Activated T-helper 1 cell treated with anti-CD3 and anti-CD28 coated beads, Interleukin-2, amount 50 U/mL, for 16 hours (primary cell): ENCODE data around the gene TMEM94.
"Not testable (repeated sequence)": the region's sequence is repeated elsewhere in the genome, so short reads cannot be mapped to it uniquely, and the experiment has no call there.

Source experiments
- DNase-seq, 2 donors: peaks; one replicate each; pipeline ENCODE4 v3.0.0-alpha.2; 2020; ENCODE audit warnings: low read depth in 1 of 2, low spot score in 1 of 2

TMEM94 gene

GRCh38 chr17:75445296-75445695 lies 11.1 kb upstream of the TMEM94 start:
- no peak for DNase-seq

- not testable (repeated sequence) for DNase-seq
Observed at GRCh38 chr17:75445896-75446295, 10.5 kb upstream of the TMEM94 start.

GRCh38 chr17:75447951-75448856 lies 8.2 kb upstream of the TMEM94 start:
- DNase-seq, result no peak

- DNase-seq, result no peak
Observed at GRCh38 chr17:75450270-75450669, 6.2 kb upstream of the TMEM94 start.

- DNase-seq, result no peak
Observed at GRCh38 chr17:75454193-75454592, 2.2 kb upstream of the TMEM94 start.

- not testable (repeated sequence) for DNase-seq
Observed at GRCh38 chr17:75454672-75455071, 1.8 kb upstream of the TMEM94 start.

- no peak for DNase-seq
Observed at GRCh38 chr17:75456039-75456416, 407 bp upstream of the TMEM94 start.

- peak in 1 of 2 donors; percentile 5 for DNase-seq
Observed at GRCh38 chr17:75457047-75457654, 716 bp downstream of the TMEM94 start.

GRCh38 chr17:75459246-75459589 lies 2.8 kb downstream of the TMEM94 start:
- no peak for DNase-seq

- DNase-seq, result no peak
Observed at GRCh38 chr17:75459590-75460267, 3.3 kb downstream of the TMEM94 start.

GRCh38 chr17:75460295-75460694 lies 3.9 kb downstream of the TMEM94 start:
- DNase-seq, result no peak

GRCh38 chr17:75463603-75464002 lies 7.2 kb downstream of the TMEM94 start:
- DNase-seq, result no peak

- DNase-seq, result no peak
Observed at GRCh38 chr17:75465039-75465438, 8.6 kb downstream of the TMEM94 start.

- no peak for DNase-seq
Observed at GRCh38 chr17:75468291-75468754, 11.9 kb downstream of the TMEM94 start.

- DNase-seq, result no peak
Observed at GRCh38 chr17:75468779-75469373, 12.4 kb downstream of the TMEM94 start.

GRCh38 chr17:75471207-75471606 lies 14.8 kb downstream of the TMEM94 start:
- no peak for DNase-seq

- DNase-seq, result no peak
Observed at GRCh38 chr17:75472119-75472518, 15.7 kb downstream of the TMEM94 start.

GRCh38 chr17:75473246-75473645 lies 16.8 kb downstream of the TMEM94 start:
- DNase-seq, result no peak

GRCh38 chr17:75474736-75475135 lies 18.3 kb downstream of the TMEM94 start:
- no peak for DNase-seq

- DNase-seq, result no peak
Observed at GRCh38 chr17:75475144-75475835, 18.9 kb downstream of the TMEM94 start.

- no peak for DNase-seq
Observed at GRCh38 chr17:75475851-75476250, 19.4 kb downstream of the TMEM94 start.
